NCI-H2196 treated with DMSO at 0.1 percent for 48 hours (cell line): ENCODE results near the gene FMN1.

ENCODE experiments used
- DNase-seq: peaks from one replicate; lab custom pipeline; 2025; ENCODE audit not compliant: unreplicated experiment; lab: John Stamatoyannopoulos, UW

FMN1 gene

DNA sequence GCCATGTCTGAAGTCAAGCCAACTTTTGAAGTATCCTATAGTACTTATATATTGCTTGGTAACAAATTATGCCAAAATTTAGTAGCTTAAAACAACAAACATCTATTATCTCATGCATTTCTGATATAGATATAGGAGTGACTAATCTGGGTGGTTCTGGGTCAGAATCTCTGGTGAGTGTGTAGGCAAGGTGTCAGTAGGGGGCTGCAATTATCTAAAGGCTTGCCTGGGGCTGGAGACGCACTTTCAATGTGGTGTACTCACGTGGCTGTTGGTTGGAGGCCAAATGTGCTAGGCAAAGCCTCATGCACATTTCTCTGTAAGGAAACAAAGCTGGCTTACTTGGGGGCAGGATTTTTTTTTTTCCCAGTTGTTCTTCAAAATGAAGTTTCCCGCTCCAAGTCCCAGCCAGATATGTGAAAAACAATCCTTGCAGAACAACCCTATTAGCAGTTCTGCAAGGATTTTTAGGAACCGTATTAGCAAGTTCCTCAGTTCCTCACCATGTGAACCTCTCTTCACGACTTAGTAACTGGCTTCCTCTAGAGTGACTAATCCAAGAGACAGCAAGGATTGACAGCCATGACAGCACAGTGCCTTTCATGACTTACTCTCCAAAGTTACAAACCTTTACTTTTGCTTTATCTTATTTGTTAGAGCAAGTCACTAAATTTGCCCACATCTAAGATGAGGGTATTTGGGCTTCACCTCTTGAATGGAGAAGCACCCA, 450.9 kb downstream of the FMN1 start:
- no peak for DNase-seq

DNA sequence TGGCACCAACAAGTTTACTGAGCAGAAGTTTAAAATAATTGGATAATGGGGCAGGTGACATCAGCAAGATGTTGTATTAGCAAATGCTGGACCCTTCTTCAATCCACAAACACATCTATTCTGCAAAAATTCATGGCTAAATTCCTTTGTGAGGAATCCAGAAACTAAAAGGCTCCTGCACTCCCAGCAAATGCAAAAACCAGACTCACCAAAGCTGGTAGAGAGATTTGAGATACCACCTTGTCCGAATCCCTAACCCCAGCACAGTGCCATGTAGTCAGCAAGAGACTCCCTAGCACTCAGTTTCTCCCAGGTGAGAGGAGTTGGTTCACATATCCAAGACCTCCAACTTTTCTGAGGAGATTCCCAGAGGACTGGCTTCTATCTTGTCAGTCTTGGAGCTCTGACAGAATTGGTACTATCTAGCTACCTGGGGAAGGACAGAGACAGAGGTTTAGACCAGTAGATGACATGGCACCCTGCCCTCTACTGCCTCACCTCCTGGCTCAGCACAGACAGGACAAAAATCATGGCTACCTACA, 454.9 kb downstream of the FMN1 start:
- no peak for DNase-seq

DNA sequence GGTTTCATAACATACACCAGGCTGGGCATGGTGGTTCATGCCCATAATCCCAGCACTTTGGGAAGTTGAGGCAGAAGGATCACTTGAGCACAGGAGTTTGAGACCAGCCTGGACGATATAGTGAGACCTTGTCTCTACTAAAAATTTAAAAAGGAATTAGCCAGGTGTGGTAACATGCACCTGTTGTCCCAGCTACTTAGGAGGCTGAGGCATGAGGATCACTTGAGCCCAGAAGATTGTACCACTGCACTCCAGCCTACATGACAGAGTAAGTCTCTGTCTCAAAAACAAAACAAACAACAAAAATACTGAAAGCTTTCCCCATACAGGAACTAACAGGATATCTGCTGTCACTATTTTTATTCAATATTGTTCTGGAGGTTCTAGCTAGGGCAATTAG, 455.8 kb downstream of the FMN1 start:
- DNase-seq: no peak

DNA sequence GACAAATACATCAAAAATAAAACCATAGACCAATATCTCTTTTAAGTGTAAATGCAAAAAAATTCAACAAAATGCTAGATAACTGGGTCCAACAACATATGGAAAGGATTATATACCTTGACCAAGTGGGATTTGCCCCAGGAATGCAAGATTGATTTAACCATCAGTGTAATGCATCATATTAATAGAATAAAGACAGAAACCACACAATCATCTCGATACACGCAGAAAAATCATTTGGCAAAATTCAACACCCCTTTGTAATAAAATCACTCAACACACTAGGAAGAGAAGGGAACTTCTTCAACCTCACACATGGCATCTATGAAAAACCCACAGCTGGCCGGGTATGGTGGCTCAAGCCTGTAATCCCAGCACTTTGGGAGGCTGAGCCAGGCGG, 457.2 kb downstream of the FMN1 start:
- DNase-seq: no peak

DNA sequence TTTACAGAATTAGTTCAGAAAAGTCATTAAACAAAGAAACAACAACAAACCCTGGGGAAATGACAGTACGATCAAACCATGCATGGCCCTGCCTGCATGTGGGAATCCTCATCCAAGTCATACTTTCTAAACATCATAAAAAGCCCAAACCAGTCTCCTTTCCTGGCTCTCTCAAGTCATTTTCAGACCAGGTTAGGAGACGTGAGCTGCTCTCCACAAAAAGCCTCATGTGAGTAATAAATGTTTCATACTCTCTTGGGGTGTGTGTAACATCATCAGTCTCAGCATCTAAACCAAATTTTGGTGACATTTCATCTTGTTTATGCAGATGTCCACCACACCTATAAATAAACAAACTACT, 457.8 kb downstream of the FMN1 start:
- no peak for DNase-seq

DNA sequence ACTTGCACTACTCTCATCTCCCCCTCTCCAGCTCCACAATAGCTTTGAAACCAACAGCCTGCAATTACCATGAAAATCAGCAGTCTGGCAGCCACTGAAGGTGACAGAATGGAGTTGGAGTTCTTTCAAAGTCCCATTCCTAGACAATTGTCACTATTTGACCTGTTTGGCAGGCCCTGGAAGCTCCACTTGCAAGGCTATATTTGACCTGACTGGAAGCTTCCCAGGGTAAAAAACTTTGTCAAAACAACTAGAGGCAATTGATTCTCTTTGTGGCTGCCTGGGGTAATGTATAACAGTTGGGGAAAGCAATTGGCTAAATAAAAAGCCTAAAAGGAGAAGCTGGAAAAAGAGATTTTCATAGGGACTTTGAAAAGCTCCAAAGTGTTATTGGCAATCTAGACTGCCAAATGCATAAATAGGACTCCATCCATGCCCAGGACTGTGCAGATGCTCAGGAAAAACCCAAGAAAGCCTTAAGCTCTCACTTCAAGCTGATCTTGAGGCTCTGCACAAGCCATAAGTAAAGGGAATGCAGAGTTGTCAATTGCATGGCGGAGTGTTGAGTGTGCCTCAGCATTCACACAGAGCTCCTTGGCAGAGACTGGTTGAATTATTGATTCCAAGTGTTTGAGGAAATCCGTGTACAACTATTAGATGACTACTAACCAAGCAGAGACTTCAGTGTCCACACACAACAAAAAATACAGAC, 458.4 kb downstream of the FMN1 start:
- DNase-seq: no peak

DNA sequence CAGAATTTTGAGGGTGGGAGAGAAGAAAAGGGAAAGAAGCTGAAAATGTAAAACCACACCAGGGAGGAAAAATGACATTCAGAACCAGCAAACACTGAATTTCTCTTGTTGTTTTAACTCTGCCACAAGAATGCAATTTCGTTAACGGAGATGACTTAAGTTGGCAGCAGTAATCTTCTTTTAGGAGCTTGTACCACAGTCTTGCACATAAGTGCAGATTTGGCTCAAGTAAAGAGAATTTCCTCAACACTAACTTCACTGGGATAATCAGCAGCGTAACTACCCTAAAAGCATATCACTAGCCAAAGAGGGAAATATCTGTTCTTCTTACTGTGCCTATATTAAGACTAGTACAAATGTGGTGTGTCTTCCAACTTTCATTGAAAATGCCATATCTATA, 461.2 kb downstream of the FMN1 start:
- DNase-seq: no peak

DNA sequence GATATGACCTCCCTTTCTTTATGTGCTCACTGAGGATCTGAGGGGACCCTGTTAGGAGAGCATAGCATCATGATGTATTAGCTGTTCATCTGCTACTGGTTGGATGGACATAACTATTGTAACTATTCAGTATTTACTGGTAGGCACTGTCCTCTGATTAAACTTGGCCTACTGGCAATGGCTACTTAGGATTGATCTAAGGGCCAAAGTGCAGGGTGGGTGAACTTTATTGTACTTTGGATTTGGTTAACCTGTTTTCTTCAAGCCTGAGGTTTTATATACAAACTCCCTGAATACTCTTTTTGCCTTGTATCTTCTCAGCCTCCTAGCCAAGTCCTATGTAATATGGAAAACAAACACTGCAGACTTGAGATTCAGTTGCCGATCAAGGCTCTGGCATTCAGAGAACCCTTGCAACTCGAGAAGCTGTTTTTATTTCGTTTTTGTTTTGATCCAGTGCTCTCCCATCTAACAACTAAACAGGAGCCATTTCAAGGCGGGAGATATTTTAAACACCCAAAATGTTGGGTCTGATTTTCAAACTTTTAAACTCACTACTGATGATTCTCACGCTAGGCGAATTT, 461.8 kb downstream of the FMN1 start:
- DNase-seq: no peak

DNA sequence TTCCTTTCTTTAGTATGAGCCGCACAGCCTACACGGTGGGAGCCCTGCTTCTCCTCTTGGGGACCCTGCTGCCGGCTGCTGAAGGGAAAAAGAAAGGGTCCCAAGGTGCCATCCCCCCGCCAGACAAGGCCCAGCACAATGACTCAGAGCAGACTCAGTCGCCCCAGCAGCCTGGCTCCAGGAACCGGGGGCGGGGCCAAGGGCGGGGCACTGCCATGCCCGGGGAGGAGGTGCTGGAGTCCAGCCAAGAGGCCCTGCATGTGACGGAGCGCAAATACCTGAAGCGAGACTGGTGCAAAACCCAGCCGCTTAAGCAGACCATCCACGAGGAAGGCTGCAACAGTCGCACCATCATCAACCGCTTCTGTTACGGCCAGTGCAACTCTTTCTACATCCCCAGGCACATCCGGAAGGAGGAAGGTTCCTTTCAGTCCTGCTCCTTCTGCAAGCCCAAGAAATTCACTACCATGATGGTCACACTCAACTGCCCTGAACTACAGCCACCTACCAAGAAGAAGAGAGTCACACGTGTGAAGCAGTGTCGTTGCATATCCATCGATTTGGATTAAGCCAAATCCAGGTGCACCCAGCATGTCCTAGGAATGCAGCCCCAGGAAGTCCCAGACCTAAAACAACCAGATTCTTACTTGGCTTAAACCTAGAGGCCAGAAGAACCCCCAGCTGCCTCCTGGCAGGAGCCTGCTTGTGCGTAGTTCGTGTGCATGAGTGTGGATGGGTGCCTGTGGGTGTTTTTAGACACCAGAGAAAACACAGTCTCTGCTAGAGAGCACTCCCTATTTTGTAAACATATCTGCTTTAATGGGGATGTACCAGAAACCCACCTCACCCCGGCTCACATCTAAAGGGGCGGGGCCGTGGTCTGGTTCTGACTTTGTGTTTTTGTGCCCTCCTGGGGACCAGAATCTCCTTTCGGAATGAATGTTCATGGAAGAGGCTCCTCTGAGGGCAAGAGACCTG, 463.5 kb downstream of the FMN1 start:
- no peak for DNase-seq

DNA sequence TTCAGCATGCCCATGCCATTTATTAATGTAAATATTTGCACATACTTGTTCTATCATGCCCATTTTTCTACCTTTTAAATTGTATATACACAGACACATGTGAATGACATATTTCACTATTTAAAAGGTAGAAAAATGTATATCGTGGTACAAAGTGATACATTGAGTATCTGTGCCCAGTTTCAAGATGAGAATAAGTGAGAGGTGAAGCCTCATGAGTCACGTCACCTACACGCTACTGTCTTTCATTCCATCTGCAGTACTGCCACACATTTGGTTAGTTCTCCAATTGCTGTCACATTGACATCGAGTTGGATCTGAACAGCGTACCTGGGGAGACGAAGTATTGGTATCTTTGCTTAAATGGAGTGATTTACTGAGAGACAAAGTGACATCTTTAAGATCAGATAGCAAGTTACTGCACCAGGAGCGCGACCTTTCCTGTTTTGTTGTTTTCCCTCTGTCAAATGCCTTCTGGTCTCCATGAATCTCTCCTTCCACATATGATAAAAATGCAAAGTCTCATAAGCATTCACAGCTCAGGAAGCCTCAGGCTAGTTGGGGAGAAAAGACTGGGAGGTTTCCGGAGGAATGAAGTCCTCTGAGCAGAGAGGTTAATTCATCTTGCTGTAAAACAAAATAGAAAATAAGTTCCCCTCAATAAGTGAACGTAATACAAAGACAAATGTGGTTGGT, 464.7 kb downstream of the FMN1 start:
- DNase-seq: no peak

DNA sequence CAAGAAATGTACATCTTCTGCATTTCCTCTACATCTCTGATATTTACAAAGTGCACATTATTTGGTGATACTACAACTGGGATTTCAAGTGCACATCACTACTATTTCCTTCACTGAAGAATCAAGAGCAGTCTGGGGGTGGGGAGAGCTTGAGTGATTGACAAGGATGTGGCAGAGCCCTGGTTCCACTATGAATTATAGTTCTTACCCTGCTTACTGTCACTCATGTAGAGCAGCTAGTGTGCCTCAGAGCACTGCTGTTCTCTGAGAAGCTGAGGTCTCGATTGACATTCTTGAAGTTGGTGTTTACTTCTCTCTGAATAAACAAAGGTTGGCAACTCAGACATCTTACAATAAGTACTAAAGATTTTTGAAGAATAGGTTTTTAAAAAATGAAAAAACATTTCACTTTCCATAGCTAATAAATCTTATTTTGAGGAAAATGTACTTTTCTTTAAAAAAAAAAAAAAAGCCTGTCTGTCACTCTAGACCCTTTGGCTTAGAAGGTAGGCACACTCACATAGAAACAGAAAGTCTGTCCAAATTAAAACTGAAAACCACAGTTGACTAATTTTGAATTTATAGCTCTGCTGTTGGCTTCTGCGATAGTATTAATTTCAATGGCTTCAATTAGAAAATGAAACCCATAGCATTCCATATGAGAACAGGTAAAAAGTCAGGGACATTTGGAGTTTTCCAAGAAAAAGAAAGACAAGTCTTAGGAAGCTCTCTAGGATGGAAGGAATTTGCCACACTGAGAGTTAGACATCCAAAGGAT, 471.2 kb downstream of the FMN1 start:
- no peak for DNase-seq

DNA sequence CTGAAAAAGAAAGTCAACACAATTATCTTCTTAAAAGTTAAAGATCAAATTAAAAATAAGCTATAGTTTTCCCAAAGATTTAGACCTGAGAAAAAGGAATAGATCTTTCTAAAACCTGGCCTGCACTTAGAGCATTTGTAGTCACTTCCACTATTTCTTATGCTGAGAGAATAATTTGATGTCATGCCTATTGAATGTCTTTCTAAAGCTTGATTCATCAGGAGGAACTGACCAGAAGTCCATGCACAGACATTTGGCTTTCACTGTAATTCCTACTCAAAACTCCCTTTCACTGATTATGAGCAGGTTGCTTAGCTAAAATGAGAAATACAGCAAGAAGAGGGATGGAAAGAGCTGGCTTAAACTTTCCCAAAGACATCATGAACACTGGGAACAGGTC, 472.4 kb downstream of the FMN1 start:
- DNase-seq: no peak

DNA sequence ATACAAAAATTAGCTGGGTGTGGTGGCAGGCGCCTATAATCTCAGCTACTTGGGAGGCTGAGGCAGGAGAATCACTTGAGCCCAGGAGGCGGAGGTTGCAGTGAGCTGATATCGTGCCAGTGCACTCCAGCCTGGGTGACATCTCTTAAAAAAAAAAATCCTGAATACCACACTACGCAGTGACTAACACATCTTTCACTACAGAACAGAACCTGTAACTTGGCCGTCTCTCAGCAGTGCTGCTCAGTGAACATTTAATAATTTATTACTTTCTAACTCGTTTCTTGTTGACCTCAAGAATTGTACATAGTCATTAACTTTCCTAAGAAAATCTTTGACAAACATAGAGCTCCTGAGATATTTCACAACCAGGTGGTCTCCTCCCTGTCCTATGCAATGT, 472.9 kb downstream of the FMN1 start:
- no peak for DNase-seq

DNA sequence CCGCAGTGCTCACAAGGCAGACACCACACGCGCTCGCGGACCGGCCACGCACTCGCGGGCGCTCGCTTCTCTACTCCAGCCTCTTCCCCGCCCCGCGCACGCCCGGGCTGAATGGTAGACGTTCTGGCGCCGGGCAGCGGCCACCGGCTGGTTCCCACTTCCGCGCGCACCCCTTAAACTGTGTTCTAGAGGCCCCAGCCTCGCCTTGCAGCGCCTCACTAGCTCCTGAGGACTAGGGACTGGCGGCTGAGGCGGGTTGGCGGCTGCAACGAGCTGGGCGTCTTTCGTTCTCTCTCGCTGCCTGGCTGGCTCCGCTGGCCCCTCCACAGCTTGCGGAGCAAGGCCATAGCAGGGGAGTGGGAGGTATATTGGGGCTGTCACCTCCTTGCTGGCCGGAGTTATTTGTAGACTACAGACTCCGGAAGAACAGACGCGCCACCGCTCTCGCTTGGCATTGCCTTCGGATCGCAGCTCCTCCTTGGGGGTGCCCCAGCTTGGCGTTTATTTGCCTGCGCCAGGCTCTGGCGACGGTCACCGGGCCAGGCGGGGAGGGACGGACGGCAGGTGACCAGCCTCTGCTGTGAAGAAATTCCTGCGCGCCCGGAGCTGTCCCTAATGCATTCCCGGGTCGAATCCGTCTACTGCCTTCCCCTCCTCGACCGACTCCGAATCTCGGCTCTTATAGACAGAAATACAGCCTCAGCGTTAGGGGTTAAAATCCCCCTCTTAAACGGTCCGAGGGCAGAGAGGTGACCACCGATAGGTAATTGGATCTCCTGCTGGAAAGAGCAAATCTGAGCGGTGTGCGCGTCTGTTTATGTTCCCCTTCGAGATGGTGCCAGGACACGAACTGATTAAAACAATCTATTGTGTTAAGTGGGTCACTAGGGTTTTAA, 475.4 kb downstream of the FMN1 start:
- DNase-seq: no peak

DNA sequence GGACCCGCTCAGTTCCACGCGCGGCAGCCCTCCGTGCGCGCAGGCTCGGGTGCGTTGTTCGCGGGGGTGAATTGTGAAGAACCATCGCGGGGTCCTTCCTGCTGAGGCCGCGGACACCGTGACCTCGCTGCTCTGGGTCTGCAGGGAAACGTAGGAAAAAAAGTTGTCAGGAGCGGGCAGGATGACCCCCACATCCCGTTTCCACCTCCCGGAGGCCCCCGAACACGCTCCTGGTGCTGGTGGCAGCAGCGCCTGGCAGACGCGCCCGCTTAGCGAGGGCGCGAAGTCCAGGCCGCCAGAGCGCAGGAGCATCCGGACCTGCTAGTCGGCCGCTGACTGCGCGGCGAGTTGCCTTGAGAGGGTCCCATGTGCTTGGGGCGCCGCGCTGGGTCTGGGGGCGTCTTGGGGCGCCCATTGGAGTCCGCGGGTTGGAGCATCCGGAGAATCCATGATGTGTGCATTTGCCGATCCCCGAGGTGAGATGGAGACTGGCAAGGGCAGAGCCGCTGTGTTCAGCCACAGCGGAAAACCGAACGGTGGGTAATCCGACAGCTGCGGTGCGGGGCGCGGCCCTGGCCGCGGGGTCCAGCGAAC, 476.2 kb downstream of the FMN1 start:
- DNase-seq: no peak

DNA sequence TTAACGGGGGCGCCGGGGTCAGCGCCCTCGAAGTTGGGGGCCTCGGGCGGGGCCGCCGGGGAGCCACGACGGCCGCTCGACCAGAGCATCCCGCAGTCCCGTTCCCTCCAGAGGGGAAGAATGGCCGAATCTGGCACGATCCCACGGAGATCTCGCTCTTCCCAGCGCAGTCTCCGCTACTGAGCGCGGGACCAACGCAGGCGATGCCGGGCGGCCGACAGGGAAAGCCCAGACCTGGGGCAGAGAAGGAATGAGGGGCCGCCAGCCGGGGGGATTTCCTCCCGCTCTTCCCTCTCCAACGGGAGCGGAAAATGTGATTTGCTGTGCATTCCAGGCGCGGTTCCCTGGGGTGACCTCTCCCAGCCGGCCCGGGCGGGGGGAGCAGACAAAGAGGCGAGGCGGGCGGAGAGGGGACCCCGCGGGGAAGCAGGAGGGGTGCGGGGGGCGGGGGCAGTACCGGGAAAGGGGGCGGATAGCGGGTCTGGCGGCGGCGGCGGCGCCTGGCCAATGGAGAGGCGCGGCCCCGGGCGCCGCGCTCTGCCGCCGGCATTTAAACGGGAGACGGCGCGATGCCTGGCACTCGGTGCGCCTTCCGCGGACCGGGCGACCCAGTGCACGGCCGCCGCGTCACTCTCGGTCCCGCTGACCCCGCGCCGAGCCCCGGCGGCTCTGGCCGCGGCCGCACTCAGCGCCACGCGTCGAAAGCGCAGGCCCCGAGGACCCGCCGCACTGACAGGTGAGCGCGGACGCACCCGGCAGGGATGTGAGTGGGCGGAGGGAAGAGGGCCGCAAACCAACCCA, 476.9 kb downstream of the FMN1 start, which contains the start of gene GREM1:
TSS of gene GREM1 (plus strand) at position 579 of the 801 bp plus-strand sequence. CDS start 12,687 bp downstream, outside the sequence.
- DNase-seq: no peak

DNA sequence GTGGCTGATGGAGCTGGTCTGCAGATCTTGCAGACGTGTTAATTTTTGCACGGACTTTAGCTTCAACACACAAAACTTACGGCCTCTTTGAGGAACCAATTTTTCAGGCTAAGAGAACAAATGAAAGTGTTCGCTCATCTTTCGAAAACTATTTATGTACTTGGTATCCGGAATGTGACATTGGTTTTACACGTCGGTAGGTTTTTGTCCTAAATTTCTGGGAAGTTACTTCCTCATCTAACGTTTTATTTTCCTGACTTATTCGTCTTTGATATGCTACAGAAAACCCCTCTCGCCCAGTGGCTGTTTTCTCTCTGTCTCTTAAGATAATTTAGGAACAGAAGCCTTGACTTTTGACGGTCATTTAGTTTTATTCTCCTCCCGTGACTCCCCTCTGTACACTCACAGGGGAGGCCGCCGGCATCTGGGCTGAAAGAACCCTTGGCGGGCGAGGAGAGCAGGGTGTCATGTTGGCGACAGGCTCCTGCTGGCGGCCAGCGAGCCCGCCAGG, 477.5 kb downstream of the FMN1 start:
- DNase-seq: no peak
